GM12878 (cell line): ENCODE measurements around the gene ANKRD55. TPM values are rescaled to one million over a fixed set of nuclear protein-coding genes. Genes with fewer than 3 reads are reported as not detected.

Experiments
- ATAC-seq: fragments of 200-7000 bp; cut with Tn5 transposase; 3 replicates; pipeline ENCODE4 v1.9.1; 2020; ENCODE audit warnings: mild to moderate bottlenecking, moderate library complexity
- BruUV-seq: library from RNA; stranded (reverse); fragments of 400-500 nt; replicated peaks from 2 replicates; lab custom pipeline; 2021; lab: Mats Ljungman, UMichigan
- CTCF ChIA-PET: fragments of 300-600 bp; sonication (Branson Sonifier 250); formaldehyde crosslinking; extraction: SDS; loops from one replicate; lab custom pipeline; 2021; ENCODE audit warnings: inconsistent platforms; lab: Yijun Ruan, JAX
- POLR2A ChIA-PET: fragments of 350-600 bp; formaldehyde crosslinking; extraction: SDS; loops from one replicate; lab custom pipeline; 2021; ENCODE audit warnings: inconsistent platforms; lab: Charles Lee
- RAD21 ChIA-PET: fragments of 300-600 bp; sonication (Branson Sonifier 250); formaldehyde crosslinking; loops from one replicate; lab custom pipeline; 2023; ENCODE audit warnings: antibody characterized with exemption; ENCODE audit not compliant: unreplicated experiment; lab: Charles Lee
- SMC1A ChIA-PET: fragments of 300-600 bp; sonication (Branson Sonifier 250); formaldehyde crosslinking; loops from one replicate; lab custom pipeline; 2023; ENCODE audit not compliant: unreplicated experiment, uncharacterized antibody; lab: Charles Lee
- DNase-seq: peaks from one replicate; pipeline ENCODE4 v3.0.0-alpha.2; 2011; ENCODE audit warnings: low read depth, low spot score
- FAIRE-seq: peaks from 3 replicates; lab custom pipeline; 2011; peaks lifted over from hg19 to GRCh38; lab: Jason Lieb, UNC
- H2AFZ ChIP-seq: 2 replicates; pipeline ENCODE4 v1.6.0; 2011; ENCODE audit warnings: low read depth, low read length, control low read depth; ENCODE audit not compliant: control insufficient read depth
- H3K27ac ChIP-seq: 2 replicates; pipeline ENCODE4 v1.5.1; 2011; ENCODE audit warnings: control low read depth; ENCODE audit not compliant: control insufficient read depth, insufficient read depth
- H3K27me3 ChIP-seq, 2 experiments: replicated peaks in 1 of 2; 2 replicates each; pipeline versions ENCODE4 v1.6.0 to v1.6.1; 2011; ENCODE audit warnings: low read length in 1 of 2; ENCODE audit not compliant: control insufficient read depth in 2 of 2, insufficient read depth in 2 of 2
- H3K36me3 ChIP-seq, 2 experiments: 2 replicates each; pipeline ENCODE4 v1.5.1; 2011; ENCODE audit warnings: low read length in 1 of 2; ENCODE audit not compliant: control insufficient read depth in 2 of 2, insufficient read depth in 2 of 2
- H3K4me1 ChIP-seq: 2 replicates; pipeline ENCODE4 v1.6.1; 2011; ENCODE audit warnings: mild to moderate bottlenecking, low read length, moderate library complexity, mixed read lengths; ENCODE audit not compliant: control insufficient read depth, insufficient read depth
- H3K4me2 ChIP-seq: 2 replicates; pipeline ENCODE4 v1.6.0; 2011; ENCODE audit warnings: control low read depth; ENCODE audit not compliant: control insufficient read depth, insufficient read depth
- H3K4me3 ChIP-seq: fragments of 200-600 bp; sonication (generic); 2 replicates; pipeline ENCODE4 v1.5.1; 2016
- H3K79me2 ChIP-seq: 2 replicates; pipeline ENCODE4 v1.6.0; 2011; ENCODE audit warnings: low read length; ENCODE audit not compliant: control insufficient read depth, insufficient read depth
- H3K9ac ChIP-seq: 2 replicates; pipeline ENCODE4 v1.8.0; 2011; ENCODE audit warnings: low read length, control low read depth, mixed read lengths; ENCODE audit not compliant: control insufficient read depth, insufficient read depth
- H3K9me3 ChIP-seq: replicated peaks from 3 replicates; pipeline ENCODE4 v1.5.1; 2011; ENCODE audit warnings: mild to moderate bottlenecking, low read length; ENCODE audit not compliant: control insufficient read depth, insufficient read depth
- H4K20me1 ChIP-seq: 2 replicates; pipeline ENCODE4 v1.6.0; 2011; ENCODE audit not compliant: control insufficient read depth, insufficient read depth
- ASH2L ChIP-seq: fragments of 300-600, 200-600 bp; sonication (generic); IDR thresholded peaks from 2 replicates; pipeline ENCODE4 v1.6.1; 2017; ENCODE audit warnings: low read depth, mild to moderate bottlenecking, borderline replicate concordance
- FOXM1 ChIP-seq: IDR thresholded peaks from 2 replicates; pipeline ENCODE4 v1.6.1; 2012; ENCODE audit warnings: low read depth, mild to moderate bottlenecking, inconsistent platforms, low read length, moderate library complexity
- HDAC6 ChIP-seq: fragments of 200-600 bp; sonication (generic); IDR thresholded peaks from one replicate; pipeline ENCODE4 v1.8.0; 2017; ENCODE audit warnings: antibody characterized with exemption; ENCODE audit not compliant: unreplicated experiment
- MTA3 ChIP-seq: IDR thresholded peaks from 2 replicates; pipeline ENCODE4 v1.6.1; 2012; ENCODE audit warnings: low read length, inconsistent platforms, borderline replicate concordance
- PAX5 ChIP-seq: IDR thresholded peaks from 2 replicates; pipeline ENCODE4 v1.6.1; 2011; ENCODE audit warnings: low read depth, low read length, borderline replicate concordance
- RBBP5 ChIP-seq: fragments of 200-600 bp; sonication (generic); conservative IDR thresholded peaks from 2 replicates; pipeline ENCODE4 v1.6.1; 2016
- RCOR1 ChIP-seq: conservative IDR thresholded peaks from 2 replicates; pipeline ENCODE4 v1.6.1; 2012; ENCODE audit warnings: low read depth, low read length, improper control_type of control experiment
- SIX5 ChIP-seq: IDR thresholded peaks from 2 replicates; pipeline ENCODE4 v1.6.1; 2011; ENCODE audit warnings: mild to moderate bottlenecking, low read depth, low read length, moderate library complexity; ENCODE audit not compliant: severe bottlenecking
- WGBS: methylation state at CpG from one replicate; pipeline ENCODE4 v1.1.6; 2016; ENCODE audit warnings: low lambda C conversion rate; ENCODE audit not compliant: insufficient replicate concordance, insufficient coverage; ENCODE audit errors: missing lambda C conversion rate; 5-methylcytosine and 5-hydroxymethylcytosine counted together
- in situ Hi-C: fragments of 300-500 bp; cut with MboI; formaldehyde crosslinking; loops from 9 replicates; pipeline ENCODE4 v1.14.3; 2018; ENCODE audit warnings: mixed read lengths
- intact Hi-C: fragments of 100-400 bp; cut with micrococcal nuclease; formaldehyde crosslinking; loops from one replicate; pipeline ENCODE4 v1.14.2; 2022; ENCODE audit not compliant: unreplicated experiment
- polyA plus RNA-seq, 11 experiments: library from polyadenylated mRNA; depleted of rRNA in 4 of 11; unstranded in 6 of 11; stranded (reverse) in 5 of 11; fragments of >200 nt; fragmentation: Nextera tagmentation in 4 of 11; fragmentation: Illumina TruSeq in 1 of 11; extraction: Ambion mirVana in 4 of 11; extraction: Trizol in 1 of 11; gene quantifications; 1 replicate in 1 of 11; 2 replicates in 10 of 11; pipeline versions ENCODE4 v1.2.1 to v1.2.3, GENCODE V29; 2011 to 2016; ENCODE audit warnings: inconsistent platforms in 2 of 11, missing spikeins in 2 of 11, low read depth in 1 of 11
- total RNA-seq, 4 experiments: library from RNA; depleted of rRNA in 3 of 4; stranded (reverse); fragments of >200 nt in 3 of 4; fragmentation: Illumina TruSeq in 1 of 4; extraction: Trizol in 1 of 4; gene quantifications; 2 replicates each; pipeline versions ENCODE4 v1.2.1 to v1.2.3, GENCODE V29; 2013 to 2021
- TF ChIP-seq, protein P1 (sequence below): IDR thresholded peaks from 2 replicates; pipeline ENCODE4 v1.6.1; 2012; ENCODE audit warnings: improper control_type of control experiment, low read depth, low read length; ENCODE audit not compliant: insufficient replicate concordance

The ANKRD55 gene
- total and polyA plus RNA-seq, 10 of the 15 experiments (the other 5 are each of a cell fraction or from before 2014, with no cell fraction given), result 0.04 TPM; not detected in 9

GRCh38 chr5:56159521-56159947 is 73.6 kb downstream of the ANKRD55 start:
- Histone ChIP-seq H3K27ac (no peak overlapping the region), H3K9ac (no peak overlapping the region), H3K4me1 (peaks cover 22% of the 10 kb centered on the region), H3K27me3 (no peaks in the 10 kb centered on the region; a peak in 1 of 4 replicates), H3K9me3 (no peaks in the 10 kb centered on the region), H3K36me3 (no peaks in the 10 kb centered on the region), H2AFZ (no peak overlapping the region), H3K4me3 (no peak overlapping the region), H3K79me2 (no peaks in the 10 kb centered on the region), H4K20me1 (no peaks in the 10 kb centered on the region)
- in situ Hi-C loops, result no loop called here
- DNase-seq (no peak), ATAC-seq (no peak)
- POLR2A ChIA-PET, result interaction anchor here (0.9 kb wide), 1 partner anchor 54 kb away, joined by 3 read pairs; no protein-coding TSS in a partner anchor
- CTCF ChIA-PET, result no interaction called here
- intact Hi-C loops, result no loop called here
- SMC1A ChIA-PET, result interaction anchor here (1.0 to 2.6 kb wide), 3 partner anchors 11 to 41 kb away, joined by 3 to 12 read pairs (median 5); no protein-coding TSS in a partner anchor
- no peak for TF ChIP-seq SIX5
- no peak for TF ChIP-seq PAX5
- TF ChIP-seq, all 136 proteins: peak for 0
- RAD21 ChIA-PET, result no interaction called here
- BruUV-seq, result no TSS peak
- FAIRE-seq, result no peak
- H3K4me2 ChIP-seq, result no peak overlapping the region
- 40% methylated on average over 7 of the region's 7 CpGs for WGBS

GRCh38 chr5:56158331-56158960 is 74.7 kb downstream of the ANKRD55 start:
- no peak overlapping the region for H3K4me2 ChIP-seq
- H3K9me3 ChIP-seq, result no peaks in the 10 kb centered on the region
- FAIRE-seq, result no peak
- no peak for ATAC-seq
- ChIA-PET RAD21 (no interaction called here), SMC1A (interaction anchor here (0.6 to 1.7 kb wide), 5 partner anchors 11 to 845 kb away, joined by 3 to 5 read pairs (median 4); no protein-coding TSS in a partner anchor), CTCF (interaction anchor here (1.4 to 1.8 kb wide), 2 partner anchors 43 to 222 kb away, joined by 3 read pairs; no protein-coding TSS in a partner anchor), POLR2A (no interaction called here)
- H3K9ac ChIP-seq, result no peak overlapping the region
- peaks cover 22% of the 10 kb centered on the region for H3K4me1 ChIP-seq
- 66% methylated on average over 4 of the region's 4 CpGs for WGBS
- no TSS peak for BruUV-seq
- no peaks in the 10 kb centered on the region; a peak in 1 of 4 replicates for H3K27me3 ChIP-seq
- no peak for DNase-seq
- in situ Hi-C loops (no loop called here), intact Hi-C loops (no loop called here)
- no peaks in the 10 kb centered on the region for H3K36me3 ChIP-seq
- no peaks in the 10 kb centered on the region for H3K79me2 ChIP-seq
- H4K20me1 ChIP-seq, result no peaks in the 10 kb centered on the region
- H3K4me3 ChIP-seq, result no peak overlapping the region
- H2AFZ ChIP-seq, result no peak overlapping the region
- H3K27ac ChIP-seq, result no peak overlapping the region
- TF ChIP-seq, protein P1, sequence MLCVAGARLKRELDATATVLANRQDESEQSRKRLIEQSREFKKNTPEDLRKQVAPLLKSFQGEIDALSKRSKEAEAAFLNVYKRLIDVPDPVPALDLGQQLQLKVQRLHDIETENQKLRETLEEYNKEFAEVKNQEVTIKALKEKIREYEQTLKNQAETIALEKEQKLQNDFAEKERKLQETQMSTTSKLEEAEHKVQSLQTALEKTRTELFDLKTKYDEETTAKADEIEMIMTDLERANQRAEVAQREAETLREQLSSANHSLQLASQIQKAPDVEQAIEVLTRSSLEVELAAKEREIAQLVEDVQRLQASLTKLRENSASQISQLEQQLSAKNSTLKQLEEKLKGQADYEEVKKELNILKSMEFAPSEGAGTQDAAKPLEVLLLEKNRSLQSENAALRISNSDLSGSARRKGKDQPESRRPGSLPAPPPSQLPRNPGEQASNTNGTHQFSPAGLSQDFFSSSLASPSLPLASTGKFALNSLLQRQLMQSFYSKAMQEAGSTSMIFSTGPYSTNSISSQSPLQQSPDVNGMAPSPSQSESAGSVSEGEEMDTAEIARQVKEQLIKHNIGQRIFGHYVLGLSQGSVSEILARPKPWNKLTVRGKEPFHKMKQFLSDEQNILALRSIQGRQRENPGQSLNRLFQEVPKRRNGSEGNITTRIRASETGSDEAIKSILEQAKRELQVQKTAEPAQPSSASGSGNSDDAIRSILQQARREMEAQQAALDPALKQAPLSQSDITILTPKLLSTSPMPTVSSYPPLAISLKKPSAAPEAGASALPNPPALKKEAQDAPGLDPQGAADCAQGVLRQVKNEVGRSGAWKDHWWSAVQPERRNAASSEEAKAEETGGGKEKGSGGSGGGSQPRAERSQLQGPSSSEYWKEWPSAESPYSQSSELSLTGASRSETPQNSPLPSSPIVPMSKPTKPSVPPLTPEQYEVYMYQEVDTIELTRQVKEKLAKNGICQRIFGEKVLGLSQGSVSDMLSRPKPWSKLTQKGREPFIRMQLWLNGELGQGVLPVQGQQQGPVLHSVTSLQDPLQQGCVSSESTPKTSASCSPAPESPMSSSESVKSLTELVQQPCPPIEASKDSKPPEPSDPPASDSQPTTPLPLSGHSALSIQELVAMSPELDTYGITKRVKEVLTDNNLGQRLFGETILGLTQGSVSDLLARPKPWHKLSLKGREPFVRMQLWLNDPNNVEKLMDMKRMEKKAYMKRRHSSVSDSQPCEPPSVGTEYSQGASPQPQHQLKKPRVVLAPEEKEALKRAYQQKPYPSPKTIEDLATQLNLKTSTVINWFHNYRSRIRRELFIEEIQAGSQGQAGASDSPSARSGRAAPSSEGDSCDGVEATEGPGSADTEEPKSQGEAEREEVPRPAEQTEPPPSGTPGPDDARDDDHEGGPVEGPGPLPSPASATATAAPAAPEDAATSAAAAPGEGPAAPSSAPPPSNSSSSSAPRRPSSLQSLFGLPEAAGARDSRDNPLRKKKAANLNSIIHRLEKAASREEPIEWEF, result no peak
- TF ChIP-seq ASH2L, result no peak
- TF ChIP-seq FOXM1, result no peak
- TF ChIP-seq MTA3, result no peak
- no peak for TF ChIP-seq RCOR1
- TF ChIP-seq RBBP5, result no peak
- TF ChIP-seq HDAC6, result no peak
- TF ChIP-seq SIX5, result no peak
